Measurements from ENCODE around the gene ADCY5.

The ADCY5 gene

GRCh38 chr3:123399653-123400052, 49.2 kb downstream of the ADCY5 start:
- no peak overlapping the region for H3K4me3 ChIP-seq (ENCODE audit: low read depth, low read length)
- ChIA-PET CTCF (no interaction called here), POLR2A (no interaction called here)
- H3K4me1 ChIP-seq (ENCODE audit: control insufficient read depth, insufficient read depth, low read length), result no peaks in the 10 kb centered on the region
- no peaks in the 10 kb centered on the region for H3K36me3 ChIP-seq (ENCODE audit: control insufficient read depth in 2 of 2, insufficient read depth in 1 of 2, low read length in 2 of 2)
- no peak for TF ChIP-seq ZNF16 (tag by site-specific recombination; IDR thresholded peaks at IDR 0.05; ENCODE audit: low read depth)
- H3K27ac ChIP-seq (ENCODE audit: extremely low read depth, low read depth, low read length), result no peak overlapping the region
- no peaks in the 10 kb centered on the region for H3K9me3 ChIP-seq (ENCODE audit: control insufficient read depth, insufficient read depth, low read depth, low read length)

GRCh38 chr3:123397921-123398785, 50.7 kb downstream of the ADCY5 start:
- no peaks in the 10 kb centered on the region for H3K4me1 ChIP-seq (ENCODE audit: control insufficient read depth, insufficient read depth, low read length)
- no peak overlapping the region for H3K27ac ChIP-seq (ENCODE audit: extremely low read depth, low read depth, low read length)
- H3K36me3 ChIP-seq (ENCODE audit: control insufficient read depth in 2 of 2, insufficient read depth in 1 of 2, low read length in 2 of 2), result no peaks in the 10 kb centered on the region
- TF ChIP-seq SP7 (tag by site-specific recombination; IDR thresholded peaks at IDR 0.05) (no peak), OSR2 (tag by site-specific recombination; IDR thresholded peaks at IDR 0.05) (no peak), ZNF280C (tag by site-specific recombination; IDR thresholded peaks at IDR 0.05) (no peak), PRDM2 (tag by site-specific recombination; IDR thresholded peaks at IDR 0.05; ENCODE audit: borderline replicate concordance) (no peak), ZNF785 (tag by site-specific recombination; IDR thresholded peaks at IDR 0.05) (no peak)
- H3K9me3 ChIP-seq (ENCODE audit: control insufficient read depth, insufficient read depth, low read depth, low read length), result no peaks in the 10 kb centered on the region
- CTCF ChIA-PET, result interaction anchor here (1.3 kb wide), 1 partner anchor 33 kb away, joined by 6 read pairs; no protein-coding TSS in a partner anchor
- no peak overlapping the region for H3K4me3 ChIP-seq (ENCODE audit: low read depth, low read length)
- POLR2A ChIA-PET, result no interaction called here

- no peaks in the 10 kb centered on the region for H3K4me1 ChIP-seq (ENCODE audit: control insufficient read depth, insufficient read depth, low read length)
- no peak overlapping the region for H3K27ac ChIP-seq (ENCODE audit: extremely low read depth, low read depth, low read length)
- TF ChIP-seq KLF16 (tag by site-specific recombination; IDR thresholded peaks at IDR 0.05), result no peak
- TF ChIP-seq ZNF280C (tag by site-specific recombination; IDR thresholded peaks at IDR 0.05), result no peak
- TF ChIP-seq CTCF (tag by site-specific recombination; IDR thresholded peaks at IDR 0.05), result no peak
- no peak for TF ChIP-seq HOXC10 (CRISPR knock-in tag; IDR thresholded peaks at IDR 0.05)
- TF ChIP-seq ZBTB7A (tag by site-specific recombination; IDR thresholded peaks at IDR 0.05; ENCODE audit: low read depth), result no peak
- no peak for TF ChIP-seq YY1 (tag by site-specific recombination; IDR thresholded peaks at IDR 0.05)
- no peak for TF ChIP-seq ZNF488 (tag by site-specific recombination; IDR thresholded peaks at IDR 0.05)
- no peaks in the 10 kb centered on the region for H3K36me3 ChIP-seq (ENCODE audit: control insufficient read depth in 2 of 2, insufficient read depth in 1 of 2, low read length in 2 of 2)
- H3K4me3 ChIP-seq (ENCODE audit: low read depth, low read length), result no peak overlapping the region
- no peaks in the 10 kb centered on the region for H3K9me3 ChIP-seq (ENCODE audit: control insufficient read depth, insufficient read depth, low read depth, low read length)
- ChIA-PET CTCF (interaction anchor here (0.7 to 1.3 kb wide), 2 partner anchors 32 to 88 kb away, joined by 3 to 6 read pairs; no protein-coding TSS in a partner anchor), POLR2A (no interaction called here)
These were observed 51.8 kb downstream of the ADCY5 start for GRCh38 chr3:123397050-123397590.
